Ovary (tissue), 9 donors: ENCODE data around the gene VIPR1. TPM values are rescaled to one million over a fixed set of nuclear protein-coding genes. Genes with fewer than 3 reads are reported as not detected.

Experiments
- DNase-seq, 5 donors: peaks; one replicate each; pipeline ENCODE4 v3.0.0-alpha.2; 2019 to 2020
- H3K27ac ChIP-seq, 2 donors: fragments of 200-600 bp; one replicate each; pipeline versions ENCODE4 v1.5.1 to v1.8.0; 2019 to 2022
- H3K27me3 ChIP-seq: fragments of 200-600 bp; one replicate; pipeline ENCODE4 v1.8.0; 2022
- H3K36me3 ChIP-seq: fragments of 200-600 bp; sonication (generic); one replicate; pipeline ENCODE4 v1.5.1; 2019
- H3K4me1 ChIP-seq: one replicate; pipeline ENCODE4 v1.8.1; 2013; ENCODE audit warnings: mild to moderate bottlenecking, moderate library complexity; ENCODE audit not compliant: insufficient read depth
- H3K4me3 ChIP-seq: fragments of 200-600 bp; sonication (generic); one replicate; pipeline ENCODE4 v1.5.1; 2017
- H3K9me3 ChIP-seq, 2 donors: fragments of 200-600 bp in 1 of 2; sonication (generic) in 1 of 2; one replicate each; pipeline versions ENCODE4 v1.5.1 to v1.8.1; 2013 to 2019; ENCODE audit warnings: mild to moderate bottlenecking in 1 of 2, moderate library complexity in 1 of 2
- EP300 ChIP-seq: sonication (generic); formaldehyde crosslinking; IDR thresholded peaks from one replicate; pipeline ENCODE4 v1.6.1; 2017; ENCODE audit warnings: antibody characterized with exemption
- POLR2A ChIP-seq: fragments of 450-650 bp; IDR thresholded peaks from one replicate; pipeline ENCODE4 v1.6.1; 2017; ENCODE audit warnings: antibody characterized with exemption, mild to moderate bottlenecking, moderate library complexity
- WGBS, 3 donors: extraction: QIAGEN DNeasy Blood & Tissue Kit in 1 of 3; methylation state at CpG; one replicate each; pipeline versions ENCODE4 v1.1.5 to v1.1.7; 2013 to 2017; 5-methylcytosine and 5-hydroxymethylcytosine counted together
- intact Hi-C, 4 donors: fragments of 100-400 bp; cut with DNase I; formaldehyde crosslinking; loops; one replicate each; pipeline versions ENCODE4 v1.11.0 to v1.15.1; 2022 to 2023
- polyA plus RNA-seq, 2 donors: library from polyadenylated mRNA; stranded (reverse); fragments of 200-250 nt in 1 of 2; fragments of 350-450 nt in 1 of 2; fragmentation: Illumina TruSeq in 1 of 2; extraction: RNeasy Lipid Tissue Mini Kit (QIAGEN cat#74804) in 1 of 2; gene quantifications; one replicate each; pipeline ENCODE4 v1.2.3, GENCODE V29; 2013 to 2014
- total RNA-seq, 7 donors: library from RNA; depleted of rRNA in 2 of 7; stranded (reverse); fragments of >200 nt in 2 of 7; fragmentation: NEBNext Ultra II Directional in 3 of 7; extraction: Animal tissue kit (Norgen Biotek cat#: 25700) in 3 of 7; gene quantifications; one replicate each; pipeline versions ENCODE4 v1.1.0 to v1.2.4, GENCODE V29; 2016 to 2023
- TF ChIP-seq, protein P1 (sequence below), 3 donors: fragments of 450-650 bp in 2 of 3; fragments of 200-600 bp in 1 of 3; IDR thresholded peaks; one replicate each; pipeline versions ENCODE4 v1.5.1 to v1.8.0; 2016 to 2022; ENCODE audit warnings: antibody characterized with exemption in 3 of 3, mild to moderate bottlenecking in 1 of 3
- donor health status: DM: no; HTN: no; CAD: no; lungs with moderate emphysema.
- donor health status: DM: no; HTN: no; CAD: no.
- donor health status: Bipolar disorder and iron deficiency.
- donor health status: DM: yes; HTN: yes; CAD: no.
- donor health status: DM: no; HTN: no; CAD: no.
- donor health status: DM: yes; HTN: yes; CAD: no.

VIPR1 gene
- total and polyA plus RNA-seq, 9 donors, result 0.12 to 2.2 (median 0.47) TPM

DNA sequence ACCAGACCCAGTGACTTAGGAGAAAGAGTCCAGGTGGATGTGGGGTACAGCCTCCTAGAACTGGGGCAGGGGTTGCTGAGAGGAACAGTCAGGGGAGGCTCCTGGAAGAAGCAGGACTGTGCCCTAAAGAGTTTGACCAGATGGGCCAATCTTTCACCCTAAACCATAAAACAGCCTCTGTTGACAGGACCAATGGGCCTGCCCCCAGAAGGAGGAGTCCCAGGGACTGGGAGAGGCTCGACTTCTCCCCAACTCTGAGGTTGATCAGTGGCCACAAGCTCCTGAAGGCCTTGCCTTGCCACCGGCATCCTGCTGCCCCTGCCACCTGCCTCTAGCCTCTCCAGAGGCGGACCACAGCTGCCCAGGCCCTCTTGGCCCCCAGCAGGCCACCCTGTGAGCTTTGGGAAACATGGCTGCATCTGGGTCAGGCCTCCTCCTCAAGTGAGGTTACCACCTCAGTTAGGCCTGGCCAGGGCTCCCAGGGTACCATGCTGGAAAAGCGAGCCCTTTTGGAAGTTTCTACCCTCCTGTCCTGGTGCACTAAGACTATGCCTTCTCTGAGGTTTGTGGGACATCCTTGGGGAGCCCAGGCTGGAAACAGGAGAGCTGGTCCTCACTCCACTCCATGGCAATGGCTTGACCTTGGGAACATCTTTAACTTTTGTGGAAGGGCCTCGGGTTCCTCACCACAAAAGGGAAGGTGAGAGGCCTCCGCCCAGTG lies 2.8 kb downstream of the VIPR1 start:
- Histone ChIP-seq H3K27me3 (no peaks in the 10 kb centered on the region), H3K9me3 (no peaks in the 10 kb centered on the region), H3K36me3 (no peaks in the 10 kb centered on the region), H3K4me3 (no peak overlapping the region), H3K27ac (no peak overlapping the region), H3K4me1 (peaks cover 2% of the 10 kb centered on the region)
- TF ChIP-seq EP300 (no peak), POLR2A (no peak)
- TF ChIP-seq, protein P1, sequence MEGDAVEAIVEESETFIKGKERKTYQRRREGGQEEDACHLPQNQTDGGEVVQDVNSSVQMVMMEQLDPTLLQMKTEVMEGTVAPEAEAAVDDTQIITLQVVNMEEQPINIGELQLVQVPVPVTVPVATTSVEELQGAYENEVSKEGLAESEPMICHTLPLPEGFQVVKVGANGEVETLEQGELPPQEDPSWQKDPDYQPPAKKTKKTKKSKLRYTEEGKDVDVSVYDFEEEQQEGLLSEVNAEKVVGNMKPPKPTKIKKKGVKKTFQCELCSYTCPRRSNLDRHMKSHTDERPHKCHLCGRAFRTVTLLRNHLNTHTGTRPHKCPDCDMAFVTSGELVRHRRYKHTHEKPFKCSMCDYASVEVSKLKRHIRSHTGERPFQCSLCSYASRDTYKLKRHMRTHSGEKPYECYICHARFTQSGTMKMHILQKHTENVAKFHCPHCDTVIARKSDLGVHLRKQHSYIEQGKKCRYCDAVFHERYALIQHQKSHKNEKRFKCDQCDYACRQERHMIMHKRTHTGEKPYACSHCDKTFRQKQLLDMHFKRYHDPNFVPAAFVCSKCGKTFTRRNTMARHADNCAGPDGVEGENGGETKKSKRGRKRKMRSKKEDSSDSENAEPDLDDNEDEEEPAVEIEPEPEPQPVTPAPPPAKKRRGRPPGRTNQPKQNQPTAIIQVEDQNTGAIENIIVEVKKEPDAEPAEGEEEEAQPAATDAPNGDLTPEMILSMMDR (IDR thresholded peaks at IDR 0.05), result no peak
- peak in 1 of 5 donors; percentile 17 for DNase-seq
- 82 to 94% (median 87%) methylated on average over 5 to 6 of the region's 6 CpGs for WGBS, 3 donors
- intact Hi-C loops, result no loop called here

DNA sequence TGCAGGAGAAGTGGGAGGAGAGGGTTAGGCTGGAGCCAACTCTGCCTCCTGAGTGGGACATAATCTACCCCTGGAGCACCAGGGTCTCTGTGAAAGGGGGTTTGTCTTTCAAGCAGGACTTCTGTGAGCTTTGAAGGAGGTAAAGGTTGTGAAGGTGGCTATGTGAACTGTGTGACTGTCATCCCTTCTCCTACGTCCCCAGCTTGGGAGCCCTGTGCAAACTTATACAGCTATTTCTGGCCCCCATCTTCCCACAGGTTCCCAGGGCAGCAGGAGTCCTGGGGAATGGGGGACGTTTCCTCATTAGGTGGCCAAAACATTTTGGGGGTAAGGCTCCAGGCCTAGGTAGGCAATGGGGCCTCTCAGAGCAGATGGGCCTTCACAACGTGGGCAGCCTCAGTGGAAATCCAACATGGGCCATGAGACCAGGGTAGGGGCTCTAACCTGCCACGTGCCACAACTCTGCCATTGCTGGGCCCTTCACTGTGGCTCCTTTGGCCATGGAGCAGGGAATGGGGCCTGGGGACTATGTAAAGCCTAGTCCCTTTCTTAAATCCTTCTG lies 3.5 kb downstream of the VIPR1 start:
- Histone ChIP-seq H3K36me3 (no peaks in the 10 kb centered on the region), H3K9me3 (no peaks in the 10 kb centered on the region), H3K27me3 (no peaks in the 10 kb centered on the region), H3K4me3 (no peak overlapping the region), H3K4me1 (peaks cover 2% of the 10 kb centered on the region), H3K27ac (no peak overlapping the region)
- no peak for DNase-seq
- intact Hi-C loops, result no loop called here
- 86 to 94% (median 93%) methylated on average over 4 of the region's 4 CpGs for WGBS, 3 donors
- no peak for TF ChIP-seq EP300

DNA sequence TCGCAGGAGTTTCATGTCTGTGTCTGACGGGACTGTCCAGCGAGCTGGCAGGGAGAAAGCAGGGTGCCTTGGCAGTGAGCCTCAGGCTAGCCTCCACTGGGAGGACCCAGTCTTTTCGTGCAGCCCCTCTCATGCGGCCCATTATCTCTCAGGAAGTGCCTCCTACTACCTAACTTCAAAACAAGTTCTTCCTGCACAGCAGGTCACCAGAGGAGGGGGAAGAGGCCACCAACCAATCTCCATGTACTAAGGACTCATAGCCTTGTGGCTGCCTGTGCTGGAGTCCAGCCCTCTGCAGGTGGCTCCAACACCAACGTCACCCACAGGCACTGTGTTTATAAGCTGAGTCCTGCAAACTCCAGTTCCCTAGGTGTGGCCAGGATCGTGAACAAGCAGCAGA lies 4.8 kb downstream of the VIPR1 start:
- TF ChIP-seq, protein P1 (IDR thresholded peaks at IDR 0.05), result no peak
- TF ChIP-seq POLR2A (no peak), EP300 (no peak)
- H3K27ac ChIP-seq, result no peak overlapping the region
- no peaks in the 10 kb centered on the region for H3K9me3 ChIP-seq
- 23 to 28% (median 23%) methylated on average over 7 of the region's 7 CpGs for WGBS, 3 donors
- no peaks in the 10 kb centered on the region for H3K27me3 ChIP-seq
- no peak for DNase-seq
- H3K36me3 ChIP-seq, result no peaks in the 10 kb centered on the region
- H3K4me1 ChIP-seq, result no peaks in the 10 kb centered on the region
- intact Hi-C loops, result no loop called here
- H3K4me3 ChIP-seq, result no peak overlapping the region

DNA sequence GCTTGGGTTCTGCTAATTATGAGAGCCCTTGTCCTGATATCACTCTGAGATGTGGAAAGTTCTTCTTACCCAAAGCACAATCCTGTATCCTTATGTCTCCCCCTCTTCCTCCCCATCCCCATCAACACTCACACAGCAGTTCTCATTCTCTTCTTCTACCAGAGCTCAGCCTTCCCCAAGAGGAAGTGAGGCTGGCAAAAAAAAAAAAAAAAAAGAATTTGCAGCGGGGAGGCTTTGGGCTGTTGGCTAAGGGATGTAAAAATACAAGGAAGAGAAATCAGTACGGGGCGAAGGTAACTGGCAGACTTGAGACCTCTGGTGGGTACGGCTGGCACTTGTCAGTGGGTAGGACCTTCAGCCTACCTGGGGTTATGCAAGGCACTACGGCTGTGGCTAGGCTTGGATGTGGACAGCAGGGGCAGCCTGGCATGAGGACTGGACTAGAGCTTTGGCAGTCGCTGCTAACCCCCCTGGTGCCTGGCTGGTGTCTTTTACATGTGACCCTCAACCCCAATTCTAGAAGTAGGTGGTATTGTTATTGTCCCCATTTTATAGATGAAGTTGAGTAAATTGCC lies 5.4 kb downstream of the VIPR1 start:
- H3K36me3 ChIP-seq, result no peaks in the 10 kb centered on the region
- TF ChIP-seq POLR2A (no peak), EP300 (no peak)
- TF ChIP-seq, protein P1 (IDR thresholded peaks at IDR 0.05), result no peak
- H3K27ac ChIP-seq, result no peak overlapping the region
- intact Hi-C loops, result no loop called here
- peak in 1 of 5 donors; percentile 14 for DNase-seq
- no peaks in the 10 kb centered on the region for H3K4me1 ChIP-seq
- no peaks in the 10 kb centered on the region for H3K27me3 ChIP-seq
- no peak overlapping the region for H3K4me3 ChIP-seq
- 75 to 80% (median 79%) methylated on average over 6 of the region's 6 CpGs for WGBS, 3 donors
- no peaks in the 10 kb centered on the region for H3K9me3 ChIP-seq

DNA sequence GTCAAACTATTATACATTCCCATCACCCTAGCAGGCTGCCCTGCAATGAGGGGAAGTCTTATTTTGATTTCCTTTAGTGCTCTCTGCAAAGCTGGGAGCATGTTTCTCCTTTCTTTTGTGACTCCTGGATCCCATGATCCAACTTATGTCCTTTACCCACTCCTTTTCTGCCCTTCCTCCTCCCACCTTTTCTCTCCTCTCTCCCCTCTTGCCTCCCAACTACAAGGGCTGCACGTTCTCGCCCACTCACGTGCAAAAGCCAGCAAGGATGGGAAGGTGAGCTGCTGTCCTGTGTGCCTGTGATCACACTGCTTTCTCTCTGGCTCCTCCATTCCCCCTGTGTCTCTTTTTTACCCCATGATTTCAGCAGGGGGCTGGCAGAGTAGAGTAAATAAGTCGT lies 6.1 kb downstream of the VIPR1 start:
- 33 to 46% (median 41%) methylated on average over 4 of the region's 4 CpGs for WGBS, 3 donors
- intact Hi-C loops, result no loop called here
- H3K36me3 ChIP-seq, result no peaks in the 10 kb centered on the region
- no peaks in the 10 kb centered on the region for H3K9me3 ChIP-seq
- no peaks in the 10 kb centered on the region for H3K4me1 ChIP-seq
- no peaks in the 10 kb centered on the region for H3K27me3 ChIP-seq
- TF ChIP-seq, protein P1 (IDR thresholded peaks at IDR 0.05), result no peak
- TF ChIP-seq POLR2A, result no peak
- TF ChIP-seq EP300, result no peak
- no peak for DNase-seq
- no peak overlapping the region for H3K4me3 ChIP-seq
- H3K27ac ChIP-seq, result no peak overlapping the region
